GM11168 (cell line): ENCODE results near the gene TREX2.

Source experiments
- in situ Hi-C: fragments of 300-500 bp; cut with MboI; formaldehyde crosslinking; loops from one replicate; pipeline ENCODE4 v1.12.0; 2022; ENCODE audit warnings: low sequenced_read_pairs; ENCODE audit not compliant: unreplicated experiment

The TREX2 gene

DNA sequence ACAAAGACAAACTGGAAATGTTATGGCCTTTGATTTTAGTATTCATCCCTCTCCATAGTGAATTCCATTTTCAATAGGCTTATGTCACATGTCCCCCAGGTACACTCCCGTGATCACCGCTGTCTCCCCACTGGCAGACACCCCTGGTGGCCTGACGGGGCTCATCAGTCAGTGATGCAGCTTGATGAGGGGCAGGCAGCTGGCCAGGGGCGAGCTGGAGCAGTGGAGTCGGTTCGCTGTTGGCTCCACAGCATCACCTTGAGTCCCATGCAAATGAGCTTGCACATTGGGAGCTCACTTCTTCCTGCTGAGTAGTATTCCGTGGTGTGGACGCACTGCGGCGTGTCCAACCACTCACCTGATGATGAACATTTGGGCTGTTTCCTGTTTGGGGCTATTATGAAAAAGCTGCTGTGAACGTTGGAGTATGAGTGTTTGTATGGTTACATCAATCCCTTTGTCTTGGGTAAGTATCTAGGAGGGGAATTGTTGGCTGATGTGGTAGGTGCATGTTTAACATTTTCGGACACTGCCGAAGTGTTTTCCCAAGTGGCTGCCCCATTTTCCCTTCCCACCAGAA lies 5.2 kb downstream of the TREX2 start:
- in situ Hi-C loops = no loop called here

DNA sequence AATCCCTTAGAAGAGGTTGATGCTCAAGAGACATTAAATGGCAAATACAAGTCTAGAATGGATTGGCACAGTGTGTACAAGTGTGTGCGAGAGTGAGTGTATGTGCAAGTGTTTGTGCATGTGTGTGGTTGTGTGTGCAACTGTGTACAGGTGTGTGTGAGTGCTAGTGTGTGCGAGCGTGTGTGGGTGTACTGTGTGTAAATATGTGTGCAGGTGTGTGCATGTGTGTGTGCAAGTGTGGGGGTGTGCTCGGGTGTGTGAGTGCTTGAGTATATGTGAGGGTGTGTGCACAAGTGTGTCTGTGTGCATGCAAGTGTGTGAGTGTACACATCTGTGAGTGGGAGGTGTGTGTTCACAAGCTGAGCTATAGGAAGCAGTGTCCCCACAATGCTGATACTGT lies 5.9 kb downstream of the TREX2 start:
- in situ Hi-C loops = no loop called here

DNA sequence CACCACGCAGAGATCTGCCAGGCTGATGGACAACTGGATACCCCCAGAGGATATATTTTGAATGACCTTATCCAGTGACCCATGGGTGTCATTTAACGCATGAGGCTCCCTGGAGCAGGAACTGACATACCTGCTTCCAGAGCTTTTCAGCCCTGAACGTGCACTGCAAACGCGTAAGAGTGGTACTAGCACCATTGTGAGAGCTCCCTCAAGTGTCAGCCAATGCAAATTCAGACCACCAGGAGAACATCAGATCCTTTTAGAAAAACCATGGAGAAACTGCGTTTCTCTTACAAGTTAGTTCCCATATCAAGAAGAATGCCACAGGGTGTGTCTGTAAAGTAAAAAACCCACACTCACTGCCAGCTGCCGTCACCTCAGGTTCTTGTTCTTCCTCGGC lies 7.3 kb downstream of the TREX2 start:
- in situ Hi-C loops = no loop called here

DNA sequence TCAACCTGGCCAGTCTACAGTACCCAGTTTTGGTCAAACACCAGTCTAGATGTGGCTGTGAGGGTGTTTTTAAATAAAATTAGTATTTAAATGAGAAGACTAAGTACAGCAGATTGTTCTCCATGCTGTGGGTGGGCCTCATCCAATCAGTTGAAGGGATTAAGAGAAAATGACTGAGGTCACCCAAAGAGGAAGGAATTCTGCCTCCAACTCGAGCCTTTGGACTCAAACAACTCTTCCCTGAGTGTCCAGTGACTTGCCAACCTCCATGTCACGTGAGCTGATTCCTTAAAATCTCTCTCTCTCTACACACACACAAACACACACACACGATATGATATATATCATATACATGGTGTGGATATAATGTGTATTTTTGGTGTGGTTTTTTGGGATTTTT lies 10.0 kb downstream of the TREX2 start:
- in situ Hi-C loops = no loop called here

DNA sequence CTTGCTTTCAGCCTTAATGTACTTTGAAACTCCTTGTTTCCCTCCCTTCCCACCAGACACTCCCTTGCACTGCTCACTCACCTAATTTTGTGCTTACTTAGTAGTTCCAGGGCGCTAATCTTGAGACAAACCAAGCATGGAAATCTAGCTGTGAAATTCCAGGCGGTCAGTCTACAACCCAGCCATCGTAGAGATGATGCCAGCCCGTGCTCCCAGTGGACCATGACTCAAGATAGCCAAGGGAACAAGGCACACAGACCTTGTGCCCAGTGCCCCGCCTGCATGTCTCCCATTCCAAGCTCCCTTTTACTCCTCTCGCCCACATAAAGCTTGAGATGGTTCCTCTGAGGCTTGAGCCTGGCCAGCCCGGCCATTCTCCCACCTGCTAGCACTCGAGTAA lies 11.1 kb downstream of the TREX2 start:
- in situ Hi-C loops = no loop called here

DNA sequence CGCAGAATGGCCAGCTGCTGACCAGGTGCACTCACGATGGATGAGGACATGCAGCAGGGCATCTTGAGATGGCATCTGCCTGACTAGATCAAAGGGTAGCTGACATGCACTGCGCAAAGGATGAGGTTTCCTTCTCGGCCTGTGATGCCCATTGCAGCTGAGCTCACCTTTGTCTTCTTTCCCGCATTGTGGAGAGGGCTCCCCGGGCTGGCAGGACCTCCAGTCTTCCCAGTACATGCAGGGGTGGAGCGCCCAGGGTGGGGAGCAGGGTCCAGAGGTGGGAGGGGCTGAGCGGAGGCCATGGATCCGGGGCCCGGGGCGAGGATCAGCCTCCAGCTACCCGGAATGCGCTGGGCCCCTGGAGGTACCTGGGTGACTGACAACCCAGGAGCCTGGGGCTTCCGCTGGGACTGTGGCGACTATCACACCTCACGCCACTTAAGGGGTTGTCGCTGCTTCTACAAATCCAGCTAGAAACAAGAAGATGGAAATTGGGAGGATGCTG lies 12.0 kb downstream of the TREX2 start:
- in situ Hi-C loops = no loop called here

DNA sequence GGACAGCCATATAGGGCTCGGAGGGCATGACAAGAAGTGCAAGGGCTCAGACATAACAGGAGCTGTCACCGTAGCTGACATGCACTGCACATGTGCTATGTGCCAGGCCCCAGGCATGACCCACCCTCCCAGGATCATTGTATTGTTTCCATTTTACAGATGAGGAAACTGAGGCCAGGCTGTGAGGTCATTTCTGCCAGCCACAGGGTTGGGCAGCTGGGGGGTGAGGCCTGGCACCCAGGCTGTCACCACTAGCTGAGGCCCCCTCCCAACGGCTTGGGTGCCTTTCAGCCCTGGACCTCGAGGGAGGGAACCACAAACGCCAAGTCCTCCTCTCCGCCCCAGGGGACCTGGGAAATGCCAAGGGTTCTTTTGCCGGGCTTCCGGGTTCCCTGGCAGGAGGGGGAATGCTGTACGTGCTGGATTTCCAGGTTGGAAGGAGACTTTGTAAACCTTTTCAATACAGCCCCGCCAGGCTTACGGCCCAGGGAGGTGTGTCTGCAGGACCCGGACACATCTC lies 12.6 kb downstream of the TREX2 start:
- in situ Hi-C loops = no loop called here

DNA sequence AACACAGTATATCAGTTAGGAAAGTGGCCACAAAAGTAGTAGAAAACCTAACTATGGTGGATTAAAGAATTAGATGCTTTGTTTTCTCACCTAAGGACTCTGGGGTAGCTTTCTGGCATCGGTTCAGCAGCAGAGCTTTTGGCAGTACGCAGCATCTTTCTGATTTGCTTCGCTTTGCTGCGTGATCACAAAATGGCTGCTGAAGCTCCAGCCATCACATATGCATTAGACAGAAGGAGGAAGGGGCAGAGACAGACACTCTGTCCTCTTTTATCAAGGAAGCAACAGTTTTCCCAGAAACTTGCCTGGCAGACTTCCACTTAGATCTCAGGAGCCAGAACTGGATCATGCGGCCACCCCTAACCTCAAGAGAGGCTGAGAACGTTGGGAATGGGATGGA lies 15.1 kb downstream of the TREX2 start:
- in situ Hi-C loops = no loop called here

DNA sequence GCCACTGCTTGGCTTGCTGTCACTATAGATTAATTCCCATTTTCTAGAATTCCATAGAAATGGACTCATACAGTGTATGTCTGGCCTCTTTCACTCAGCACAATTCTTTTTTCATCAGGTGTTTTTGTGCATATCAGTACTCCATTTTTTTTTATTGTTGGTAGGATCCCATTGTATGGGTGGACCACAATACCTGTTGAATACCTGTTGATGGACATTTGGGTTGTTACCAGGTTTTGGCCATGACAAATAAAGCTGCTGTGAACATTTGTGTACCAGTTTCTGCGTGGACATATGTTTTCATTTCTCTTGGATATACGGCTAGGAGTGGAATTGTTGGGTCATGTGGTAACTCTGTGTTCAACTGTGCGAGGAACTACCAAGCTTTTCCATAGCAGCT lies 19.7 kb downstream of the TREX2 start:
- in situ Hi-C loops = no loop called here

DNA sequence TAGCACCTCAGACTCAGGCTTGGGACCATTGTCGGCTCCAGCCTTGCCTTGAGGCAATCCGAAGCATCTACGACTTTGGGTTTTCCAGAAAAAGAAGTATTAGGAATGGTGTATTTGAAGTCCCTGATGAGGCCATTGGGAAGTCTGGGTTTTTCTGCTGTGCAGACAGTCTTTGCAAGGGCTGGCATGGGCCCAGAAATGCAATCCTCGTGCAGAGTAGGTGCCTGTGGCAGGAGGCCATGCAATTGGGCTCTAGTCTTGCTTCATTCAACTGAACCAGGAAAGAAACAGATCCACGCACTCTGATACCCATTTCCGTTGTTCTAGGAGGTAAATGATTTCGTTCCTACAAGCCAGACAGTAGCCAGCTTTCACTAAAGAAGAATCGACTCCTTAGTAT lies 22.2 kb downstream of the TREX2 start:
- in situ Hi-C loops = no loop called here

DNA sequence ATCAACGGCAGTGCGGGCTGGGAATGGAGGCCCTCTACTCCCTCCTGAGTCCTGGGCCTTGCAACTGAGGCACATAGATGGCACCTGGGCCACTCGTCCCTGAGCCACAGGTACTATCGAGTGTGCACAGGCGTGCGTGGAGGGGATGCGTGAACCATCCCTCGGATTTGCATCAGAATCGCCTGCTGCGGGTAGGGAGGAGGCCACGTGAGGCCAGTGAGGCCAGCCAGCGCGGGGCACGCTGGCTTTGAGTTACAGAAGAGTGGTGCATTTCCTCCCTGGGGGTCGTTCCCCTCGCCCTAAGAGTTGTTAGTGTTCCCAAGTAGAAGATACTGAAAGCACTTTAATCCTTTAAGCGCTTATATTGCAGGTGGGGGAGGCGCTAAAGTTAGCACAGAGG lies 24.0 kb downstream of the TREX2 start:
- in situ Hi-C loops = no loop called here

DNA sequence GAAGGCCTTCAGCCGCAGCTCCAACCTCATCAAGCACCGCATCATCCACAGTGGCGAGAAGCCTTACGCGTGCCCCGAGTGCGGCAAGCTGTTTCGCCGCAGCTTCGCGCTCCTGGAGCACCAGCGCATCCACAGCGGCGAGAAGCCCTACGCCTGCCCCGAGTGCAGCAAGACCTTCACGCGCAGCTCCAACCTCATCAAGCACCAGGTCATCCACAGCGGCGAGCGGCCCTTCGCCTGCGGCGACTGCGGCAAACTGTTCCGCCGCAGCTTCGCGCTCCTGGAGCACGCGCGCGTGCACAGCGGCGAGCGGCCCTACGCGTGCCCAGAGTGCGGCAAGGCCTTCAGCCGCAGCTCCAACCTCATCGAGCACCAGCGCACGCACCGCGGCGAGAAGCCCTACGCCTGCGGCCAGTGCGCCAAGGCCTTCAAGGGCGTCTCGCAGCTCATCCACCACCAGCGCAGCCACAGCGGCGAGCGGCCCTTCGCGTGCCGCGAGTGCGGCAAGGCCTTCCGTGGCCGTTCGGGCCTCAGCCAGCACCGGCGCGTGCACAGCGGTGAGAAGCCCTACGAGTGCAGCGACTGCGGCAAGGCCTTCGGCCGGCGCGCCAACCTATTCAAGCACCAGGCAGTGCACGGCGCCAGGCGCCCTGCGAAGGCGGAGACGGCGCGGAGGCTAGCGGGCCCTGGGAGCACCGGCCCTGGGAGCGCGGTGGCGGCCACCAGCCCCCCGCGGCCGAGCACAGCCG lies 24.8 kb downstream of the TREX2 start:
- in situ Hi-C loops = no loop called here

DNA sequence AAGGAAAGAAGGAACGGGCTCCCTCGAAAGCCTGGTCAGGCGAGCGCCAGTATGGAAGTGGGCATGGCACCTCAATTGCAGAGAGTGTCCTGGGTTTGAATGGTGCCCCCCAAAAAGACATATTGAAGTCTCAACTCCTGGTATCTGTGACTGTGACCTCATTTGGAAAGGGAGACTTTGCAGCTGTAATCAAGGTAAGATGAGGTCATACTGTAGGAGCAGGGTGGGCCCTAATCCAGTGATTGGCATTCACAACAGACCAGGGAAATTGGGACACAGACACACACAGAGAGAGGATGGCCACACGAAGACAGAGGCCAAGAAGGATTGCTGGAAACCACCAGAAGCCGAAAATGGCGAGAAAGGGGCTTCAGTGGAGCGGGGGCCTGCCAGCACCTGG lies 28.2 kb downstream of the TREX2 start:
- in situ Hi-C loops = no loop called here

DNA sequence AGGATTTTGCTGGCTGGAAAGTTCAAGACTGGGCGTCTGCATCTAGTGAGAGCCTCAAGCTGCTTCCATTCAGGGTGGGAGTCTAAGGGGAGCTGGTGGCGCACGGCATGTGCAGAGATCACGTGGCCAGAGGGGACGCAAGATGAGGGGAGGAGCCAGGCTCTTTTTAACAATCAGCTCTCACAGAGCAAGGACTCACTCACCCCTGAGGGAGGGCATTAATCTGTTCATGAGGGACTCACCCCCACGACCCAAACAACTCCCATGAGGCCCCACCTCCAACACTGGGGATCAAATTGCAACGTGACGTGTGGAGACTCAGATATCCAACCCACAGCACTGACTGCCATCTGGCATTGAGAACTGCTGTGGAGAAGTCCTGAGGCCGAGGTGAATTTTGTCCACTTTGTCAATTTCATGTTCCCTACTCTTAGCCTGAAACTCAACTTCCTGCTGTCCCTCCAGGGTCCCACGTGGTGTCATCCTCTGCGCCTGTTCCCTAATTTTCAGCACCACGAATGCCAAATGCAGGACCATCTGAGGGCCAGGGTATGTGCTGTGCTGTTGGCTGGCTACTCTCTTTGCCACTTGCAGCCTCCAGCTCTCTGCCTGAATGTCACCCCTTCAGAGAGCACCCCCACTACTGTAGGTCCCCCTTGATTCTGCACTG lies 28.9 kb downstream of the TREX2 start:
- in situ Hi-C loops = no loop called here

DNA sequence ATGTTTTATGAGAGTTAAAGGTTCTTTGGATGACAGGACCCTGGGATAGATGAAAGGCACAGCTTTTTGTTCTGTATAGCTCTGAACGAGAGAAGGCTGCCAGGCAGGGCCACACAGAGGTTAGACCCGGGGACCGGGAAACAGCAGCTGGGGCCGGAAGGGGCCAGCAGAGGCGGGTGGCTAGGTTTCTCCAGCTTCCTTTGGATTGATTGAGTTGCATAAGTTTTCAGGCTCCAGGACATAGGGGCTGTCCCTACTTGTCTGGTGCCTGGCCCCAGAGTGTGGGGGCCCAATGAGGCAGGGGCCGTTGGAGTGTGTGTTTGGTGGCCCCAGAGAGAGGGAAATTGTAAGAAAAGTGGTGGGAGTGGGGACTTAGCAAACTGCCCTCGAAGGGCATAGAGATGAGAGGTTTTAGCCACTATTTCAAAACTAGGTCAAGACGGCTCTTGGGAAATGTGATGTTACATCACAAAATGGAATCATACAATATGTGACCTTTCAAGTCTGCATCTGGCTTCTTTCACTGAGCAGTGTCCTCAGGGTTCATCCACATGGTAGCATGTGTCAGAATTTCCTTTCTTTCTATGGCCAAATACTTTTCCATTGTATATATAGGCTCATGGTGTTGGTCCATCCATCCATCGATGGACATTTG lies 30.9 kb downstream of the TREX2 start:
- in situ Hi-C loops = no loop called here

DNA sequence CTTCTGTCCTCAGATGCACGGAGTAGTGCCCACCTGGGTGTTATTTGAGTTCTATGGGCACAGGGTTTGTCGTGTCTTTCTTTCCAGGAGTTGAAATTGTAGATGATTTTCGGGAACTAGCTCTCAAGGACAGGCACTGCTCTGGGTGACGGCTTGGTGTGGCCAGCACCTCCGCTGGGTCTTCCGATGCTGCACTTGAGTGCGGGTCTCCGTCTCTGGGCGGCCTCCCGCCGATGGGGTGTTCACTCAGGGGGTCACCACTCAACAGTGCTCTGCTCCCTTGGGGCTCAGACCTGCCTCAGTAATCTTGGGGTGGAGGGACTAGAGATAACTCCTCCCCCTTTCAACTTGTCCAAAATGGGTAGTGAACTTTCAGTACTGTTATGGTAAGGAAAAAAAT lies 32.1 kb downstream of the TREX2 start:
- in situ Hi-C loops = no loop called here

DNA sequence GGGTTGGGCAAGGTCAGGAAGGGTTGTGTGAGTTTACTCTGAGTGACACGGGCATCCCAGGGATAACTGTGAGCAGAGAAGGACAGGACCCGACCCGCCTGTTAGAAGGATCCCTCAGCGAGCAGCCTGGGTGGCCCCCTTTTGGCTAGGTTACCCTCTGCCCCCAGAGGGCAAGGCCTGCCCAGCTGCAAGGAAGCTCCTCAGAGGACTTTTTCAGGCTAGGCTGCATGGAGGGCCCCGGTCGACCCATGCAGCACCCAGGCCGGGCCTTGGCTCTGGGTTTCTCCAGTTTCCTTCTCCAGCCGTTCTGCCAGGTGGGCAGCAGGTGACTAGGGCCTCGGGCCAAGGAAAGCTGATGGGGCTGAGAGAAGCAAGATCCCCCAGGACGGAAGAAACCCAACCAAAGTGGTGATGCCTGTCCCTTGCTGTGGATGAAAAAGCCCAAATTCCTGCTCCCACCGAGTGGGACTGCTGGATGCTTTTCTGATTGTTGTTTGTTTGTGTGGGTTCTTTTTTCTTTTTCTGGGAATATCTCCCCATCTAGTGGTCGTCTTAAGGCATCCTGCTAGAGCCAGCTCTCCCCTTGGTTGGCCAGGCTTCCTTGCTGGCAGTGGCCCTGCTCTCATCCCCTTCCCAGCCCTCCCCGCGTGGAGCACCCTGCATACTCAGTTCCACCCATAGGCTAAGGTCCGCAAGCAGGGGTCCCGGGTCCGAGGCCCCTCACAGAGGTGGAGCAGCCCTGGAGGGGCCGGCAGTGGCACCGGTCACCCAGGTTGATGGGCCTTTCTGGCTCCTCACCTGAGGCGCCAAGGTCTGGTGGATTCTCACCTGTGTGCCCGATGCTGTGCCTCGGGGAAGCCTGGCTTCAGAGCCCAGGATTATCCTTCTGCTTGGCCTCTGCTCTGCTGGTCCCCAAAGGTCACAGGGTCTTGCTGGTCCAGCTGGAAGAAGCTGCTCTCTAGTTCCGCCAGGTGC lies 32.8 kb downstream of the TREX2 start:
- in situ Hi-C loops = no loop called here

DNA sequence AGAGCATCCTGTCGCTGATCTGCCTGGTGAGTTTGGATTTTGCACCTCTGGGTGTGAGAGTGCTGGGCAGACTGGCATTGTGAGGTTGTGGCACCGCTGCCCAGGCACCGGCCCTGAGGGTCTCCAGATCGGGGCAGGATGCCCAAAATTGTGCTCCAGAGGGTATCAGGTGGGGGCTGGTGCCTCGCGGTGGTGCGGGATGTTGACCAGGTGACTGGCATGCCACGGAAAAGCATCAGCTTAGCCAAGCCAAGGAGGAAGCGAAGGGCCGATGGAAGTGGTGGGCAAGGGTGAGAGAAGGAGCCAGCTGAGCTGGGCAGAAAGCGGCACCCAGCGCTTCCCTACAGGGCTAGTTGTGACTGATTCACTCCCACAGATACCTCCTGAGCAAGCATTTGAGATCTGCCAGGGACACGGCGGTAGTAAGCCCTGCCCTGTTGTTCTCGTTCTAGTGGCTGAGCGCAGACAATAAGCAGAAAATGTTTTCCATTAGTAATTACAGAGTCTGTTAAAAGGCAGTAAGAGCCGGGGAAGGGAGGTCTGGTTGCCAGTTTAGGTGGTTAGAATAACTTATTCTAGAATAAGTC lies 33.8 kb downstream of the TREX2 start:
- in situ Hi-C loops = no loop called here

DNA sequence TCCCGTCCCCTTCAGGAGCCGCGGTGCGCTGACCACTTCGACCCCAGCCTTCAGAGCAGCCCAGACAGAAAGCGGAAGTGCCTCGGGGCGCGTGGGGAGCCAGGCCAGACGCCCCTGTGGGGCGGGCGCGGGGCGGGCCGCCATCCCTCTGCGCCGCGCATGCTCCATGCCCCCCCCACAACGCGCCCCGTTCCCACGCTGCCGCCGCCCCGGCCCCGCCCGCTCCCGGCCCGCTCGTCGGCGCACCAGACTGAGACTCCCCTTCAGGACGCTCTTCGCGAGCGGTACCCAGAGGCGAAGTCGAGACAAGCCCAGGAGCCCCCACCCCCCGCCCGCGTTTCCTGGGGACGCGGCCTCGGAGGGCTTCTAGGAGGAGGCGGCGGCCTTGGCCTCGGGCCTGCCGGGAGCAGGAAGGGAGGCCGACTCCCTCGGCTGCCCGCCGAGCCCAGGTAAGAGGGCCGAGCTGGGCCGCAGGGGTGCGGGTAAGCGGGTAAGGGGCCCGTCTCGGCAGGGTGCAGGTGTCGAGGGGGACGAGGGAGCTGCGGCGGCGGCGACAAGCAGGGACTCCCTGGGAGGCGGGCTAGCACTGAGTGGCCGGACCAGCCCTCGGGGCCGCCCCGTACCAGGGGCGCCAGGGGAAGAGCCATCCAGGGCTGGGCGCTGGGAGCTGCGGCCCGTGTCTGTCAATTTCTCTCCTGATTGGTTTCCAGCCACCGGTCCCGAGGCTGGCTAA lies 34.4 kb downstream of the TREX2 start, which contains the start of gene ZFP92:
Gene ZFP92 (plus strand): TSS at position 218 of the 733 bp plus-strand sequence. CDS start 6,851 bp downstream, outside the sequence.
- in situ Hi-C loops = no loop called here
